Left lung (tissue), 10 donors: ENCODE measurements around the gene HOXB2. TPM values are rescaled to one million over a fixed set of nuclear protein-coding genes. Genes with fewer than 3 reads are reported as not detected.

Experiments
- ATAC-seq: fragments of 200-7000 bp; cut with Tn5 transposase; one replicate; pipeline ENCODE4 v1.9.1; 2020; ENCODE audit warnings: moderate library complexity
- DNase-seq, 4 donors: peaks; one replicate each; pipeline ENCODE4 v3.0.0-alpha.2; 2013 to 2020
- H3K27ac ChIP-seq, 2 donors: fragments of 200-600 bp; sonication (generic) in 1 of 2; one replicate each; pipeline versions ENCODE4 v1.5.0 to v1.8.0; 2020 to 2021
- H3K27me3 ChIP-seq, 2 donors: fragments of 200-600 bp; sonication (generic) in 1 of 2; one replicate each; pipeline versions ENCODE4 v1.5.0 to v1.8.0; 2020 to 2021
- H3K36me3 ChIP-seq, 2 donors: fragments of 200-600 bp; sonication (generic) in 1 of 2; one replicate each; pipeline versions ENCODE4 v1.5.0 to v1.8.0; 2020 to 2021
- H3K4me1 ChIP-seq, 2 donors: fragments of 200-600 bp; one replicate each; pipeline ENCODE4 v1.8.0; 2021
- H3K4me3 ChIP-seq, 2 donors: fragments of 200-600 bp; sonication (generic) in 1 of 2; one replicate each; pipeline versions ENCODE4 v1.5.0 to v1.8.0; 2020 to 2021; ENCODE audit warnings: mild to moderate bottlenecking in 1 of 2
- H3K9me3 ChIP-seq, 2 donors: fragments of 200-600 bp; sonication (generic) in 1 of 2; one replicate each; pipeline versions ENCODE4 v1.5.0 to v1.8.0; 2020 to 2021
- intact Hi-C, 2 donors: fragments of 100-400 bp; cut with DNase I; formaldehyde crosslinking; loops; one replicate each; pipeline versions ENCODE4 v1.11.2 to v1.14.2; 2022
- polyA plus RNA-seq, 6 donors: library from polyadenylated mRNA; unstranded; fragments of 120-200 nt; gene quantifications; one replicate each; pipeline ENCODE4 v1.2.1, GENCODE V29; 2013; ENCODE audit not compliant: insufficient read length in 6 of 6
- total RNA-seq, 2 donors: library from RNA; stranded (reverse); fragmentation: NEBNext Ultra II Directional; extraction: Animal tissue kit (Norgen Biotek cat#: 25700); gene quantifications; one replicate each; pipeline ENCODE4 v1.2.1, GENCODE V29; 2021
- TF ChIP-seq, protein P1 (sequence below), 2 donors: fragments of 200-600 bp; sonication (generic) in 1 of 2; IDR thresholded peaks; one replicate each; pipeline versions ENCODE4 v1.5.0 to v1.8.0; 2021; ENCODE audit warnings: antibody characterized with exemption in 2 of 2
- donor health status: DM: no; HTN: yes; CAD: no.
- donor health status: DM: no; HTN: no; CAD: no.

The HOXB2 gene
- total and polyA plus RNA-seq, 8 donors = 9.7 to 33.6 (median 24.9) TPM

DNA sequence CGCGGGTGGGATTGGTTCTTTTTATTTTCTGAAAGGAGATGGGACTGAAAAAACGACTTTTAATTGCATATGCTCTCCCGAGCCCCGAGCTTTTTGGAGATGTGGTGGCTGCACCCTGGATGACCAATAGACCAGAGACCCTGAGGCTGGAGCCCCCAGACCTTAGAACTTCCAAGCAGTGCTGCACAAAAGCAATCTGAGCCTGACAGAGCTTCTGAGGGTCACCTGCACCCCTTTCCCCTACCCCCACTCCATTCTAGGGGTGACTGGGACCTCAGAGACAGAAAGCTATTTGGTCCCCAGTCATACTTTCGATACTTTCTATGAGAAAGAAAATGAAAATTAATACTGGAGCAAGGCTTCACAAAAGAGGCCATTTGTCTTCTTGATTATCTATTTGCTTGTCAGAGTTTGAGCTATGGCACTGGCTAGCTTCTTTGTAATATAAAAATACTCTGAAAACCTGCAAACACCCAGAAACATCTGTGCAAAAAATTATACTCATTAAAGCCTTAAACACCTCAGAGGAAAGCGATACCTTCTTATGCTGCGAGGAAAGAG, 29.7 kb upstream of the HOXB2 start:
- Histone ChIP-seq H3K4me1 (peaks cover 3 to 31% of the 10 kb centered on the region in 2 donors), H3K27me3 (peaks cover 44 to 100% of the 10 kb centered on the region in 2 donors), H3K9me3 (no peaks in the 10 kb centered on the region), H3K27ac (peak overlapping the region; percentile 72 to 95), H3K4me3 (no peak overlapping the region), H3K36me3 (no peaks in the 10 kb centered on the region)
- intact Hi-C loops = no loop called here
- DNase-seq = no peak
- no peak for ATAC-seq
- TF ChIP-seq, protein P1, sequence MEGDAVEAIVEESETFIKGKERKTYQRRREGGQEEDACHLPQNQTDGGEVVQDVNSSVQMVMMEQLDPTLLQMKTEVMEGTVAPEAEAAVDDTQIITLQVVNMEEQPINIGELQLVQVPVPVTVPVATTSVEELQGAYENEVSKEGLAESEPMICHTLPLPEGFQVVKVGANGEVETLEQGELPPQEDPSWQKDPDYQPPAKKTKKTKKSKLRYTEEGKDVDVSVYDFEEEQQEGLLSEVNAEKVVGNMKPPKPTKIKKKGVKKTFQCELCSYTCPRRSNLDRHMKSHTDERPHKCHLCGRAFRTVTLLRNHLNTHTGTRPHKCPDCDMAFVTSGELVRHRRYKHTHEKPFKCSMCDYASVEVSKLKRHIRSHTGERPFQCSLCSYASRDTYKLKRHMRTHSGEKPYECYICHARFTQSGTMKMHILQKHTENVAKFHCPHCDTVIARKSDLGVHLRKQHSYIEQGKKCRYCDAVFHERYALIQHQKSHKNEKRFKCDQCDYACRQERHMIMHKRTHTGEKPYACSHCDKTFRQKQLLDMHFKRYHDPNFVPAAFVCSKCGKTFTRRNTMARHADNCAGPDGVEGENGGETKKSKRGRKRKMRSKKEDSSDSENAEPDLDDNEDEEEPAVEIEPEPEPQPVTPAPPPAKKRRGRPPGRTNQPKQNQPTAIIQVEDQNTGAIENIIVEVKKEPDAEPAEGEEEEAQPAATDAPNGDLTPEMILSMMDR (IDR thresholded peaks at IDR 0.05) = no peak

DNA sequence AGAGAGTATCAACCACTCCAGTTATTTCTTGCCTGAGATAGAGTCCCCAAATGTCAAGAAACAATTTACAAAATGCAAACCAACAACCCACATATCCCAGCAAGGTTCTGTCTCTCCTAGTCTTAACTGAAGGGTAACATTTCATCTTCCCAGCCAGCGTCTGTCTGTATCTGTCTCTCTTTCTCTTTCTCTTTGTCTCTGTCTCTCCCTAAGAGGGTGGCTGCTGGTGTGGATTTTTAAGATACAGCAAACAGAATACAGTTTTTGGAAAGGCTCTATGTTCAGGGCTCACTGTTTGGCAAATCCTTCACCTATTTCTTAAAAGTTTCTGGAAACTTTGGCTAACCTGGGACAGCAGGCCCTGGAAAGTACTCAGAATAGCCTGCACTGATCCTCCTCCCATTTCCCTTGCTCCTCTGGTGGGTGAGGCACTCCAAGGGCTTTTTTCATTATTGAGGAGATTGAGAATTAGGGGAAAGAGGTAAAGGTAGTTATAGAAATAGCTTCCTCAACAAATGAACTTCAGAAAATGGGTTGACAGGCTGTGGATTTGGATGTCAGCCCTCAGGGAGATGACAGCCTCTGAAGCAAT, 27.0 kb upstream of the HOXB2 start:
- H3K27me3 ChIP-seq = peaks cover 49 to 100% of the 10 kb centered on the region in 2 donors
- H3K27ac ChIP-seq = peak overlapping the region; percentile 31 to 95
- intact Hi-C loops = no loop called here
- no peaks in the 10 kb centered on the region for H3K36me3 ChIP-seq
- no peak for ATAC-seq
- no peaks in the 10 kb centered on the region for H3K9me3 ChIP-seq
- DNase-seq = no peak
- no peak overlapping the region for H3K4me3 ChIP-seq
- TF ChIP-seq, protein P1 (IDR thresholded peaks at IDR 0.05) = no peak
- peaks cover 3 to 30% of the 10 kb centered on the region in 2 donors for H3K4me1 ChIP-seq

DNA sequence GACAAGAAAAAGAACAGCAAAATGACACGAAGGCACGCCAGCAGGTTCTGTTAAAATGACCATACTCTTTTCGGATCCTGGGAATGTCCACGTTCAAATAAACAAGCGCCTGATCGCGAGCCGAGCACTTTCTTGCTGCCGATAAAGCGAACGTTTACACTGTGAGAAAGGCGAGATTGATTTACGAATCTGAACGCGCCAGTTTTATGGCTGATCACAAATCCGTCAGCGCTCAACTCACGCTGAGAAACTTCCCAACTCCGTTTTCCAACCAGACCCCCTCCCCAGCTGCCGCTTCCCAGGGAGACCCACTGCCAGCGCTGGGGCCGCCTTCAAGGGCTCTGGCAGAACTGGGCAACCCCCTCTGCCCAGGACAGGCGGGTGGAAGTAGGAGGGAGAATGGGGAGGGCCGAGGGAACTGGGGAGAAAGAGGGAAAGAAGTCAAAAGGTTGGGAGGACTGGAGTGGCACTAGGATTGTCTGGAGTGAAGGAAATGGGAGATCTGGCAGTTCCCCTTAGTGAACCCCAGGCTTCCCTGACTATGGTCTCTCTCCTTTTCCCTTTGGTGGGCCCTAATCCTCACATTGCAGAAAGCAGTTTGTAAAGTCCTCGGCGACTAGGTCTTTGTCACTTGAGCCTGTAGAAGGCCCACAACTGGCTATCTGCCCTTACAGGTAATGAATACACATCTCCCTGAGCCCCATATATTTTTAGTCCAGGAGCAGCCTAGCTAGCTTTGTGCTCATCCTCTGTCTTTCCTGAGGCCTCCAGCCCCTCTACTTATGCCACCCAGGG, 26.3 kb upstream of the HOXB2 start:
- DNase-seq (no peak), ATAC-seq (no peak)
- TF ChIP-seq, protein P1 (IDR thresholded peaks at IDR 0.05) = no peak
- H3K4me1 ChIP-seq = peaks cover 3 to 23% of the 10 kb centered on the region in 2 donors
- intact Hi-C loops = no loop called here
- H3K27ac ChIP-seq = peak overlapping the region; percentile 31 to 95
- peaks cover 49 to 100% of the 10 kb centered on the region in 2 donors for H3K27me3 ChIP-seq
- no peaks in the 10 kb centered on the region for H3K9me3 ChIP-seq
- H3K4me3 ChIP-seq = no peak overlapping the region
- no peaks in the 10 kb centered on the region for H3K36me3 ChIP-seq

DNA sequence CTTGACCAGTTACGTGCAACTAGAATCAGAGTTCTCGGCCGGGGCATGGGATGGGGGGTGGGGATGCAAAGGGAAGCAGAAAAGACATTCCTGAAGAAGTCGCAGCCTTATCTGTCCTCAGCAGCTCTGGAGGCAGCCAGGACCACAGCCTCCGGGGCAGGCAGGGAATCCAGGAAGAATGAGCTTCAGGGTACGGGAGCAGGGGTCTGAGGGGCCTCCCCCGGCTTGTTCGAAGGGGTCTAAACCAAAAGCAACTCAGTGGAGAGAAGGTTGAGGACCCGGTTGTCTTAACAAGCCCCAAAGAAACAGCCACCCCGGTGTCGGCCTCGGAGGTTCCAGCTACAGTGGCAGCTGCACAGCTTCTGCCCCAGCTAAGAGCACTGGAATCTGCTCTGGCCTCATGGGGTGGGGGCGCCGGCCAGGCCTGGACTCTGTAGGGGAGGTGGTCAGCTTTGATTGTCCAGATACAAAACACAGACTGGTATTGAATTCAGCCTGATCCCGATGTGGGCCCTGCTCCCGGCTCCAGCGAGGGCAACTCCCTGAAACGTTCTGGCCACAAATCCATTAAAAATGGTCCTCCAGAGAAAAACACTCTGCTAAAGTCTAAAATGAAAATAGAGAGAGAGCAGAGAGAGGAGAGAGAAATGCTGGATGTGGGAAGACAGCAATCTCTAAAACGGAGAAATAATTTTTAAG, 25.6 kb upstream of the HOXB2 start:
- Histone ChIP-seq H3K4me3 (peak overlapping the region in 1 of 2 donors; percentile 5), H3K27me3 (peaks cover 46 to 100% of the 10 kb centered on the region in 2 donors), H3K27ac (peak overlapping the region; percentile 31 to 95), H3K9me3 (no peaks in the 10 kb centered on the region), H3K4me1 (peaks cover 3 to 23% of the 10 kb centered on the region in 2 donors), H3K36me3 (no peaks in the 10 kb centered on the region)
- TF ChIP-seq, protein P1 (IDR thresholded peaks at IDR 0.05) = no peak
- intact Hi-C loops = no loop called here
- ATAC-seq (no peak), DNase-seq (no peak)
